Measurements from ENCODE around the gene CELSR2. TPM values are rescaled to one million over a fixed set of nuclear protein-coding genes. Genes with fewer than 3 reads are reported as not detected.

CELSR2 gene
- total and polyA plus RNA-seq, 2 of the 8 experiments (the other 6 are each of a cell fraction or from before 2014, with no cell fraction given) = 12.0 to 27.7 TPM

GRCh38 chr1:109242387-109242786 is 7.0 kb upstream of the CELSR2 start:
- Histone ChIP-seq H3K9ac (replicated peaks in 1 of 4; ENCODE audit: extremely low read depth in 1 of 4, low read depth in 3 of 4, low read length in 3 of 4) (no peak overlapping the region), H3K9me3 (ENCODE audit: insufficient read depth in 2 of 2, low read depth in 1 of 2, low read length in 1 of 2) (no peaks in the 10 kb centered on the region), H3K4me2 (ENCODE audit: insufficient read depth in 1 of 2, low read depth in 2 of 2, low read length in 2 of 2) (no peak overlapping the region), H2BK12ac (ENCODE audit: low read depth, low read length) (0 out of 2 replicates have a peak overlapping the region, but pooled peaks have one; percentile 83), H2BK15ac (ENCODE audit: low read length) (no peak overlapping the region), H3K4me1 (replicated peaks in 1 of 4; ENCODE audit: control insufficient read depth in 3 of 4, insufficient read depth in 4 of 4, low read length in 3 of 4) (peaks cover 21 to 44% (median 28%) of the 10 kb centered on the region in 4 experiments), H3K79me1 (ENCODE audit: low read depth, low read length) (no peaks in the 10 kb centered on the region), H3K4ac (replicated peaks; ENCODE audit: insufficient read length, low read depth, low read length) (peak overlapping the region; percentile 57), H2BK5ac (ENCODE audit: low read depth, low read length) (0 out of 2 replicates have a peak overlapping the region, but pooled peaks have one; percentile 47), H2BK120ac (replicated peaks; ENCODE audit: low read depth, low read length) (no peak overlapping the region), H2AFZ (ENCODE audit: low read length) (no peak overlapping the region), H2AK5ac (ENCODE audit: low read depth, low read length) (no peak overlapping the region), H4K91ac (replicated peaks; ENCODE audit: insufficient read length, low read length) (no peak overlapping the region), H4K20me1 (replicated peaks in 1 of 2; ENCODE audit: control insufficient read depth in 1 of 2, insufficient read depth in 2 of 2, low read length in 2 of 2) (no peaks in the 10 kb centered on the region), H3K14ac (ENCODE audit: insufficient read length) (no peak overlapping the region), H3K56ac (replicated peaks; ENCODE audit: insufficient read length, low read depth, low read length) (no peak overlapping the region), H2BK20ac (ENCODE audit: low read length) (no peak overlapping the region), H3K27me3 (replicated peaks in 1 of 4; ENCODE audit: control insufficient read depth in 3 of 4, extremely low read depth in 1 of 4, insufficient read depth in 3 of 4, low read length in 3 of 4) (no peaks in the 10 kb centered on the region; a peak in 2 of 7 replicates), H3K27ac (ENCODE audit: low read depth, low read length) (no peak overlapping the region), H3K36me3 (ENCODE audit: control insufficient read depth in 2 of 4, insufficient read depth in 4 of 4, low read length in 3 of 4) (peaks cover 2 to 15% (median 9%) of the 10 kb centered on the region in 4 experiments; a peak in 7 of 8 replicates), H3K23ac (ENCODE audit: insufficient read length) (no peak overlapping the region), H3K4me3 (ENCODE audit: extremely low read depth in 1 of 4, insufficient read depth in 2 of 4, low read depth in 3 of 4, low read length in 4 of 4) (no peak overlapping the region), H4K5ac (ENCODE audit: insufficient read length, low read depth, low read length) (no peak overlapping the region), H3K23me2 (ENCODE audit: low read depth, low read length) (peaks cover 3% of the 10 kb centered on the region; the same call in 1 of the 2 replicates), H3K18ac (ENCODE audit: extremely low read depth, low read length) (no peak overlapping the region), H4K8ac (ENCODE audit: extremely low read depth, insufficient read depth, low read length) (no peak overlapping the region), H3K79me2 (ENCODE audit: control insufficient read depth in 1 of 2, insufficient read depth in 2 of 2, low read length in 2 of 2) (no peaks in the 10 kb centered on the region)
- FAIRE-seq (no peak), DNase-seq (ENCODE audit: low read depth in 1 of 2, low spot score in 2 of 2) (no peak)
- 95% methylated on average over 7 of the region's 7 CpGs; no CpG with 5 or more reads in 1 of the 2 experiments for WGBS, 2 experiments (ENCODE audit: extremely low coverage in 1 of 2, insufficient coverage in 1 of 2, insufficient read length in 1 of 2, insufficient replicate concordance in 2 of 2, low coverage in 1 of 2, low lambda C conversion rate in 2 of 2, missing lambda C conversion rate in 1 of 2)
- TF ChIP-seq BRCA1 (IDR thresholded peaks at IDR 0.05; ENCODE audit: low read depth, low read length) (no peak), NANOG (IDR thresholded peaks at IDR 0.05; ENCODE audit: insufficient read depth, low read depth, low read length, poor library complexity, severe bottlenecking) (no peak), EP300 (IDR thresholded peaks at IDR 0.05; ENCODE audit: borderline replicate concordance in 1 of 2, low read depth in 2 of 2, low read length in 2 of 2) (no peak), SRF (IDR thresholded peaks at IDR 0.05; ENCODE audit: low read depth, low read length) (no peak), HDAC2 (IDR thresholded peaks at IDR 0.05; ENCODE audit: borderline replicate concordance in 1 of 2, low read depth in 2 of 2, low read length in 2 of 2) (no peak), KDM5A (IDR thresholded peaks at IDR 0.05; ENCODE audit: low read length) (no peak), GTF2F1 (IDR thresholded peaks at IDR 0.05; ENCODE audit: borderline replicate concordance, low read depth, low read length) (no peak), GABPA (IDR thresholded peaks at IDR 0.05; ENCODE audit: borderline replicate concordance, insufficient read depth, low read length) (no peak), CBX8 (IDR thresholded peaks at IDR 0.05; ENCODE audit: borderline replicate concordance, low read depth, low read length) (no peak), CHD1 (IDR thresholded peaks at IDR 0.05; ENCODE audit: low read depth, low read length) (no peak), SP2 (IDR thresholded peaks at IDR 0.05; ENCODE audit: low read length) (no peak), SIX5 (IDR thresholded peaks at IDR 0.05; ENCODE audit: low read depth, low read length) (no peak)
- CTCF ChIA-PET (ENCODE audit: partially characterized antibody) = interaction anchor here (1.4 to 28.7 kb wide), 5 partner anchors 9 to 40 kb away, joined by 5 to 651 read pairs (median 43); partner anchors contain the start of genes CELSR2 and SARS1
- POLR2A ChIA-PET (ENCODE audit: partially characterized antibody) = interaction anchor here (1.1 to 15.9 kb wide), 3 partner anchors 10 to 139 kb away, joined by 4 to 252 read pairs (median 7); partner anchors contain the start of gene CELSR2

Measured in H1 (cell line).